Heart left ventricle (tissue), 16 donors: ENCODE data around the gene TNFAIP6. TPM values are rescaled to one million over a fixed set of nuclear protein-coding genes. Genes with fewer than 3 reads are reported as not detected.

Source experiments
- ATAC-seq, 4 donors: fragments of 200-7000 bp; cut with Tn5 transposase; one replicate each; pipeline ENCODE4 v1.9.1; 2020 to 2022; ENCODE audit warnings: moderate library complexity in 4 of 4, mild to moderate bottlenecking in 3 of 4, moderate number of reproducible peaks in 1 of 4
- DNase-seq, 5 donors: peaks; one replicate each; pipeline ENCODE4 v3.0.0-alpha.2; 2020
- H3K27ac ChIP-seq, 12 donors: fragments of 200-600 bp; sonication (generic) in 4 of 12; one replicate each; pipeline versions ENCODE4 v1.5.0 to v1.8.0; 2016 to 2022; ENCODE audit warnings: mild to moderate bottlenecking in 2 of 12
- H3K27me3 ChIP-seq, 9 donors: fragments of 200-600 bp; sonication (generic) in 2 of 9; one replicate each; pipeline versions ENCODE4 v1.5.1 to v1.8.0; 2016 to 2022; ENCODE audit warnings: mild to moderate bottlenecking in 3 of 9
- H3K36me3 ChIP-seq, 9 donors: fragments of 200-600 bp; sonication (generic) in 2 of 9; one replicate each; pipeline versions ENCODE4 v1.5.0 to v1.8.0; 2018 to 2022; ENCODE audit warnings: mild to moderate bottlenecking in 2 of 9
- H3K4me1 ChIP-seq, 12 donors: fragments of 200-600 bp; sonication (generic) in 4 of 12; one replicate each; pipeline versions ENCODE4 v1.5.0 to v1.8.0; 2016 to 2022; ENCODE audit warnings: mild to moderate bottlenecking in 3 of 12
- H3K4me3 ChIP-seq, 12 donors: fragments of 200-600 bp; sonication (generic) in 4 of 12; one replicate each; pipeline versions ENCODE4 v1.5.0 to v1.8.0; 2017 to 2022; ENCODE audit warnings: mild to moderate bottlenecking in 9 of 12, moderate library complexity in 4 of 12
- H3K9me3 ChIP-seq, 12 donors: fragments of 200-600 bp; sonication (generic) in 4 of 12; one replicate each; pipeline versions ENCODE4 v1.5.0 to v1.8.0; 2016 to 2022; ENCODE audit warnings: mild to moderate bottlenecking in 1 of 12
- CTCF ChIP-seq, 12 donors: fragments of 200-600 bp; sonication (generic) in 4 of 12; IDR thresholded peaks; one replicate each; pipeline versions ENCODE4 v1.5.0 to v1.8.0; 2018 to 2022; ENCODE audit warnings: antibody characterized with exemption in 12 of 12, mild to moderate bottlenecking in 5 of 12
- POLR2A ChIP-seq, 2 donors: fragments of 450-650 bp; IDR thresholded peaks; one replicate each; pipeline ENCODE4 v1.6.1; 2017; ENCODE audit warnings: antibody characterized with exemption in 2 of 2, mild to moderate bottlenecking in 2 of 2, moderate library complexity in 2 of 2
- WGBS, 4 donors: extraction: QIAGEN DNeasy Blood & Tissue Kit in 2 of 4; methylation state at CpG; one replicate each; pipeline versions ENCODE4 v1.1.5 to v1.1.7; 2013 to 2018; 5-methylcytosine and 5-hydroxymethylcytosine counted together
- intact Hi-C, 10 donors: fragments of 100-400 bp; cut with DNase I; formaldehyde crosslinking; loops; one replicate each; pipeline versions ENCODE4 v1.11.1 to v1.14.2; 2022
- polyA plus RNA-seq, 2 donors: library from polyadenylated mRNA; stranded (reverse); fragments of 200-250 nt; gene quantifications; one replicate each; pipeline ENCODE4 v1.2.3, GENCODE V29; 2013
- total RNA-seq, 9 donors: library from RNA; depleted of rRNA in 2 of 9; stranded (reverse); fragments of >200 nt in 2 of 9; fragmentation: NEBNext Ultra II Directional in 3 of 9; extraction: Animal tissue kit (Norgen Biotek cat#: 25700) in 3 of 9; gene quantifications; one replicate each; pipeline versions ENCODE4 v1.1.0 to v1.2.4, GENCODE V29; 2016 to 2023
- donor health status: ischemic (EF 13 %, LVEDD 7.1; RV severe dilation, severe dysfunction).
- donor health status: healthy with polysubstance abuse.
- donor health status: DM: no; HTN: yes; CAD: no.
- donor health status: DM: no; HTN: no; CAD: no.
- donor health status: ischemic (EF 25% LVEDD 6.9; RV normal size, moderate dysfunction).
- donor health status: ischemic (EF 25% LVEDD 5.7; RV mildly dilated, moderate dysfunction).
- donor health status: healthy.
- donor health status: DM: yes; HTN: yes; CAD: no.
- donor health status: ischemic (EF 35%, LVEDD 5.7; RV mildly dilated, moderate dysfunction).
- donor health status: nonischemic (EF 11% LVEDD 7.7; RV severe dilation, severe dysfunction).
- donor health status: DM: yes; HTN: yes; CAD: no.
- donor health status: PGD.
- donor health status: ischemic (EF 29% LVEDD 5.4; RV normal size, mild dysfunction).
- donor health status: nonischemic (EF 23%, LVEDD 6.1; RV moderate dilation, normal function).

TNFAIP6 gene
- total and polyA plus RNA-seq, 11 donors: 1.6 to 8.1 (median 2.6) TPM

- TF ChIP-seq POLR2A (IDR thresholded peaks at IDR 0.05): no peak
- no peak for TF ChIP-seq CTCF (IDR thresholded peaks at IDR 0.05)
- ATAC-seq (no peak), DNase-seq (no peak)
- intact Hi-C loops: no loop called here
- H3K9me3 ChIP-seq: no peaks in the 10 kb centered on the region
- peaks cover 0 to 8% (median 0%) of the 10 kb centered on the region in 9 donors for H3K36me3 ChIP-seq
- no peaks in the 10 kb centered on the region for H3K27me3 ChIP-seq
- H3K4me1 ChIP-seq: no peaks in the 10 kb centered on the region
- no peak overlapping the region for H3K4me3 ChIP-seq
- no peak overlapping the region for H3K27ac ChIP-seq
- 81 to 86% (median 83%) methylated on average over 3 of the region's 3 CpGs for WGBS, 4 donors
Observed at GRCh38 chr2:151361674-151362370, 4.4 kb downstream of the TNFAIP6 start.

DNA sequence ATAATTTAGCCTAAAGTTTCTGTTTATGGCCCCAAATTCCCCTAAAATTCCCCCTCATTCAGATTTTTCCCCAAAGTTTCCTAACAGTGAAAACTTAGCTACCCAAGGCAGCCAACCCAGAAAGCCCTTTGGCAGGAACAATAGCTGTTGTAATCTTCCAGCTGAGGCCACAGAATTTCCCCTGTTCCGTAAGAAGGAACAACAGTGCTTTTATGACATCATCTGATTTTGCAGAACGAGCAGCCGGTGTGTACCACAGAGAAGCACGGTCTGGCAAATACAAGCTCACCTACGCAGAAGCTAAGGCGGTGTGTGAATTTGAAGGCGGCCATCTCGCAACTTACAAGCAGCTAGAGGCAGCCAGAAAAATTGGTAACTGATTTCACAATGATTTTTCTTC is 6.3 kb downstream of the TNFAIP6 start:
- H3K9me3 ChIP-seq: peaks cover 0 to 6% (median 0%) of the 10 kb centered on the region in 12 donors
- H3K4me3 ChIP-seq: peak overlapping the region in 1 of 12 donors; percentile 6
- ATAC-seq (peak in 3 of 4 donors; percentile 73 to 93 (median 90)), DNase-seq (peak in 3 of 5 donors; percentile 8 to 52 (median 22))
- H3K4me1 ChIP-seq: no peaks in the 10 kb centered on the region
- WGBS, 4 donors: 62 to 72% (median 66%) methylated on average over 8 of the region's 8 CpGs
- H3K27me3 ChIP-seq: no peaks in the 10 kb centered on the region
- TF ChIP-seq CTCF (IDR thresholded peaks at IDR 0.05) (no peak), POLR2A (IDR thresholded peaks at IDR 0.05) (no peak)
- H3K27ac ChIP-seq: peak overlapping the region in 5 of 12 donors; percentile 1 to 50 (median 21)
- peaks cover 0 to 15% (median 0%) of the 10 kb centered on the region in 9 donors for H3K36me3 ChIP-seq
- intact Hi-C loops: no loop called here

- intact Hi-C loops: no loop called here
Observed at GRCh38 chr2:151367571-151367970, 10.2 kb downstream of the TNFAIP6 start.

More at GRCh38 chr2:151367571-151367970, 10.2 kb downstream of the TNFAIP6 start:
- DNase-seq: no peak
- Histone ChIP-seq H3K27ac (no peak overlapping the region), H3K4me1 (no peaks in the 10 kb centered on the region), H3K9me3 (peaks cover 0 to 8% (median 0%) of the 10 kb centered on the region in 12 donors), H3K4me3 (no peak overlapping the region), H3K27me3 (no peaks in the 10 kb centered on the region), H3K36me3 (peaks cover 0 to 19% (median 3%) of the 10 kb centered on the region in 9 donors)
- no peak for TF ChIP-seq CTCF (IDR thresholded peaks at IDR 0.05)
- TF ChIP-seq POLR2A (IDR thresholded peaks at IDR 0.05): no peak
- WGBS, 4 donors: 78 to 89% (median 87%) methylated on average over 2 of the region's 2 CpGs
- ATAC-seq: no peak
